ENCODE results near the gene CUZD1.

Gene CUZD1

DNA sequence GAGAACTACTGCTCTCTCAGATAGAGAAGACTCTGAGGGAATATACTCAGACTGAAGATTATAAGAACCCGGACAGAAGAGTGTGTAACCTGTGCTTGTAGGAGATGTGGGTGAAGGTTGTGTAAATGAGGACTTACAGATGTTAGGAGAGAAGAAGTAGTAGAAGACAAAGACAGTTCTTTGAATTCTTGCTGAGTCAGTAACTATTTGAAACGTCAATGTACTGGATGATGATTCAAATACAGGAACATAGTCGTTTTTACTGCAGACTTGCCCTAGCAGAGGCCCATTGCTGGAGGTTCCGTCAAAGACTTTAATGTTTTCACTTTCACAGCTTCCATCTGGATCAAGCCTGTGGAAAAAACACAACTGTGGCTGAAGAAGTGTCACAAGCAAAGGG lies 6.8 kb downstream of the CUZD1 start:
- TF ChIP-seq FOXP2 (optimal IDR thresholded peaks at IDR 0.05; ENCODE audit: borderline replicate concordance, extremely low read depth, extremely low read length, insufficient read depth) (no peak), TAF1 (IDR thresholded peaks at IDR 0.05; ENCODE audit: borderline replicate concordance, insufficient read depth, low read length) (no peak), SIN3A (IDR thresholded peaks at IDR 0.05; ENCODE audit: borderline replicate concordance, insufficient read depth, low read length) (no peak), POLR2AphosphoS5 (IDR thresholded peaks at IDR 0.05; ENCODE audit: low read depth, low read length) (no peak)
- TF ChIP-seq, protein P1, sequence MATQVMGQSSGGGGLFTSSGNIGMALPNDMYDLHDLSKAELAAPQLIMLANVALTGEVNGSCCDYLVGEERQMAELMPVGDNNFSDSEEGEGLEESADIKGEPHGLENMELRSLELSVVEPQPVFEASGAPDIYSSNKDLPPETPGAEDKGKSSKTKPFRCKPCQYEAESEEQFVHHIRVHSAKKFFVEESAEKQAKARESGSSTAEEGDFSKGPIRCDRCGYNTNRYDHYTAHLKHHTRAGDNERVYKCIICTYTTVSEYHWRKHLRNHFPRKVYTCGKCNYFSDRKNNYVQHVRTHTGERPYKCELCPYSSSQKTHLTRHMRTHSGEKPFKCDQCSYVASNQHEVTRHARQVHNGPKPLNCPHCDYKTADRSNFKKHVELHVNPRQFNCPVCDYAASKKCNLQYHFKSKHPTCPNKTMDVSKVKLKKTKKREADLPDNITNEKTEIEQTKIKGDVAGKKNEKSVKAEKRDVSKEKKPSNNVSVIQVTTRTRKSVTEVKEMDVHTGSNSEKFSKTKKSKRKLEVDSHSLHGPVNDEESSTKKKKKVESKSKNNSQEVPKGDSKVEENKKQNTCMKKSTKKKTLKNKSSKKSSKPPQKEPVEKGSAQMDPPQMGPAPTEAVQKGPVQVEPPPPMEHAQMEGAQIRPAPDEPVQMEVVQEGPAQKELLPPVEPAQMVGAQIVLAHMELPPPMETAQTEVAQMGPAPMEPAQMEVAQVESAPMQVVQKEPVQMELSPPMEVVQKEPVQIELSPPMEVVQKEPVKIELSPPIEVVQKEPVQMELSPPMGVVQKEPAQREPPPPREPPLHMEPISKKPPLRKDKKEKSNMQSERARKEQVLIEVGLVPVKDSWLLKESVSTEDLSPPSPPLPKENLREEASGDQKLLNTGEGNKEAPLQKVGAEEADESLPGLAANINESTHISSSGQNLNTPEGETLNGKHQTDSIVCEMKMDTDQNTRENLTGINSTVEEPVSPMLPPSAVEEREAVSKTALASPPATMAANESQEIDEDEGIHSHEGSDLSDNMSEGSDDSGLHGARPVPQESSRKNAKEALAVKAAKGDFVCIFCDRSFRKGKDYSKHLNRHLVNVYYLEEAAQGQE (IDR thresholded peaks at IDR 0.05; ENCODE audit: insufficient read depth in 1 of 2, low read depth in 2 of 2, low read length in 2 of 2) = no peak

DNA sequence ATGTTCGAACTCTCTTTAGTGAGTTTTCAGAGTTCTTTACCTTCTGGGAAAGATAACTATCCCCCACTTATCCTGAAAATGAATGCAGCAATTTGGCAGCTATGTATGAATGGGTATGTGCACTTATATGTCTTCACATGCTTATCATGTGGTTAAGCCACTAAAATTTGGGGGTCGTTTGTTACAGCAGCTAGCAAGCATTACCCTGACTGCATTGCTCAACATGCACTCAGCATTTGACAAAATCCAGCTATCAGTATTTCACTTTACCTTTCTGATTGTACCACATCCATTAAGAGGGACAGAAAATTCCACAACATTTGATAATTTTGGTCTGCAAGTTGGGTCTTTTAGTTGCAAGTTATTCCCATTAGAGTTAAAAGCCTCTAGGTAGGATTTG lies 9.7 kb downstream of the CUZD1 start:
- no peak for TF ChIP-seq SIN3A (IDR thresholded peaks at IDR 0.05; ENCODE audit: borderline replicate concordance, insufficient read depth, low read length)
- TF ChIP-seq FOXP2 (optimal IDR thresholded peaks at IDR 0.05; ENCODE audit: borderline replicate concordance, extremely low read depth, extremely low read length, insufficient read depth) = no peak
- TF ChIP-seq TAF1 (IDR thresholded peaks at IDR 0.05; ENCODE audit: borderline replicate concordance, insufficient read depth, low read length) = no peak
- TF ChIP-seq, protein P1 (IDR thresholded peaks at IDR 0.05; ENCODE audit: insufficient read depth in 1 of 2, low read depth in 2 of 2, low read length in 2 of 2) = no peak
- no peak for TF ChIP-seq POLR2AphosphoS5 (IDR thresholded peaks at IDR 0.05; ENCODE audit: low read depth, low read length)

DNA sequence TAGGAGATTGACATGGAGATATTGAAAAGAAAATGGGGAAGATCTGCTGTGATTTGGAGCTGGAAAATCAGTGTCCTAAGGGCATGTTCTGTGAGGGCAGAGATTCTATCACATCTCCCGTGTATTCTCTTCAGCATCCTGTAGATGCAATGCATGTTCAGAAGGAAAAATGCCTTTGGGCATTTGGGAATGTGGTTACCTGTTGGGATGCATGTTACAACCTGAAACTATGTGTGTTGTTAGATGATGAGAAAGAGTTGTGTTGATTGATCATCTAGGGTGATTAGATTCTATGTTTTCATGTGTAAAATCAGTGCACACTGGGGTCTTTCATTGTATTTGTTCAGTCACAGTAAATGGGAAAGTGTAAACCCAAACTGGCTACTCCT lies 14.7 kb downstream of the CUZD1 start:
- TF ChIP-seq SIN3A (IDR thresholded peaks at IDR 0.05; ENCODE audit: borderline replicate concordance, insufficient read depth, low read length) = no peak

DNA sequence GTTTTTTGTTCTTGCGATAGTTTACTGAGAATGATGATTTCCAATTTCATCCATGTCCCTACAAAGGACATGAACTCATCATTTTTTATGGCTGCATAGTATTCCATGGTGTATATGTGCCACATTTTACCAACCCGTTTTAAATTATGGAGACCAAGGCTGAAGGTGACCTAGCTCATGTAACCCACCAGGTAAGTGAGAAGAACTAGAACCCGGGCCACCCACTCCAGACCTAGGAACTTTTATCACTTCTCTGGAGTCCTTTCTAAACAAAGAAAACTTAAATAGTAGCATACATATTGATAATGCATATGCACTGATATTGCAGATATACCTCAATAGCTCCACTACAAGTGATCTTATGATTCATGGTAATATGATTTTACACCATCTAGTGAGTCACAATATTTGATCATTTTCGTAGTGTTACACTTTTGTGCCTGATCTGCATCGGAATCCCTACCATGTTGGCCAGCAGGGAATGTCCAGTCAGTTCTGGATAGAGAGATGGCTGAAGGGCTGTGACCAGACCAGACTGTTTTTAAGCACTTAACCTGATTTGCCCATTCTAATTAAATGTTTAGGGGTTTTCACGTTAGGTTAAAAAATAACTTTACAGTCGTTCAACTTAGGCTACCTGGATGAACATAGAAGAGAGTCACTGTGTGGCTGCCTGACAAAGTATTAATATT lies 15.2 kb downstream of the CUZD1 start:
- TF ChIP-seq SIN3A (IDR thresholded peaks at IDR 0.05; ENCODE audit: borderline replicate concordance, insufficient read depth, low read length) (no peak), TAF1 (IDR thresholded peaks at IDR 0.05; ENCODE audit: borderline replicate concordance, insufficient read depth, low read length) (no peak), POLR2AphosphoS5 (IDR thresholded peaks at IDR 0.05; ENCODE audit: low read depth, low read length) (no peak), FOXP2 (optimal IDR thresholded peaks at IDR 0.05; ENCODE audit: borderline replicate concordance, extremely low read depth, extremely low read length, insufficient read depth) (no peak)
- TF ChIP-seq, protein P1 (IDR thresholded peaks at IDR 0.05; ENCODE audit: insufficient read depth in 1 of 2, low read depth in 2 of 2, low read length in 2 of 2) = no peak

DNA sequence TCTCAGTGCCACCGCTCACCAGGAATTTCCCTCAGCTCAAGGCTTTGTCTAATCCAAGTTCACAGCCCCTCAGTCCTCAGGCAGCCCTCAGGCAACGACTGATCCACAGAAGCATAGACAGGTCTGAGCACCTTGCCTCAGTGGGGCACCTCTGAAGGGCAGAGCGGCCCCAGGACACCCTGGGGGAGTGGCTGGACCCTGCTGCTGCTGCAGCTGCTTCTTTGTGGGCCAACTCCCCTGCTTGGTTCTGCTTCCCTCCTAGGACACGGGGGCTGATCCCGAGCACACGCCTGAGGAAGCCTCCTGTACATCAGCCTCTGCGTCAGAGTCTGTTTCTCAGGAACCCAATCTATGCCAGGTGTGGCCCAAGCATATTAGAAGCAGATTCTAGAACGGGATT lies 16.2 kb downstream of the CUZD1 start:
- TF ChIP-seq, protein P1 (IDR thresholded peaks at IDR 0.05; ENCODE audit: insufficient read depth in 1 of 2, low read depth in 2 of 2, low read length in 2 of 2) = no peak
- no peak for TF ChIP-seq TAF1 (IDR thresholded peaks at IDR 0.05; ENCODE audit: borderline replicate concordance, insufficient read depth, low read length)
- no peak for TF ChIP-seq FOXP2 (optimal IDR thresholded peaks at IDR 0.05; ENCODE audit: borderline replicate concordance, extremely low read depth, extremely low read length, insufficient read depth)
- TF ChIP-seq SIN3A (IDR thresholded peaks at IDR 0.05; ENCODE audit: borderline replicate concordance, insufficient read depth, low read length) = no peak
- no peak for TF ChIP-seq POLR2AphosphoS5 (IDR thresholded peaks at IDR 0.05; ENCODE audit: low read depth, low read length)
